ENCODE results near the gene UGT2B11.
"Not testable (repeated sequence)": the region's sequence is repeated elsewhere in the genome, so short reads cannot be mapped to it uniquely, and the experiment has no call there.

DNA sequence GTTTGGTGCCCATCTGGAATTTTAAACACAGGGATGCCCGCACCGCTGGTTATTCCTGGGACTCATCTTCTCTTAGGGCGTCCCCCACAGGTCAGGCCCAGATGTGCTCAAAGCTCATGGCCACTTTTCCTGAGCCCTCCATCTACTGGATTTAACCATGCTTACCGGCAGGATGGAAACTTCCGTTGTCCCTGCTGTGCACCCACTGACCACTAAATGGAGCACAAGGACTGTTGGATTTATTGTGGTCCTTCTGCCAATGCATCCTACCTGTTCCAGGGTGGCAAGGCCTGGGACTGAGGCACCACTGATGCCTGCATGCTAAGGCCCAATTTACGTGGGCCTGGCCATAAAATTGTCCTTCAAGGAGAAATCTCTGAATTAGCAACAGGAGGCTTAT lies 8.7 kb upstream of the UGT2B11 start:
- TF ChIP-seq, protein P1, sequence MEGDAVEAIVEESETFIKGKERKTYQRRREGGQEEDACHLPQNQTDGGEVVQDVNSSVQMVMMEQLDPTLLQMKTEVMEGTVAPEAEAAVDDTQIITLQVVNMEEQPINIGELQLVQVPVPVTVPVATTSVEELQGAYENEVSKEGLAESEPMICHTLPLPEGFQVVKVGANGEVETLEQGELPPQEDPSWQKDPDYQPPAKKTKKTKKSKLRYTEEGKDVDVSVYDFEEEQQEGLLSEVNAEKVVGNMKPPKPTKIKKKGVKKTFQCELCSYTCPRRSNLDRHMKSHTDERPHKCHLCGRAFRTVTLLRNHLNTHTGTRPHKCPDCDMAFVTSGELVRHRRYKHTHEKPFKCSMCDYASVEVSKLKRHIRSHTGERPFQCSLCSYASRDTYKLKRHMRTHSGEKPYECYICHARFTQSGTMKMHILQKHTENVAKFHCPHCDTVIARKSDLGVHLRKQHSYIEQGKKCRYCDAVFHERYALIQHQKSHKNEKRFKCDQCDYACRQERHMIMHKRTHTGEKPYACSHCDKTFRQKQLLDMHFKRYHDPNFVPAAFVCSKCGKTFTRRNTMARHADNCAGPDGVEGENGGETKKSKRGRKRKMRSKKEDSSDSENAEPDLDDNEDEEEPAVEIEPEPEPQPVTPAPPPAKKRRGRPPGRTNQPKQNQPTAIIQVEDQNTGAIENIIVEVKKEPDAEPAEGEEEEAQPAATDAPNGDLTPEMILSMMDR (IDR thresholded peaks at IDR 0.05; ENCODE audit: low read length) = not testable (repeated sequence)
- not testable (repeated sequence) for TF ChIP-seq EZH2 (optimal IDR thresholded peaks at IDR 0.05; ENCODE audit: low read depth, low read length); EZH2phosphoT487 (IDR thresholded peaks at IDR 0.05; ENCODE audit: low read length)
